ENCODE data around the gene NPVF. TPM values are rescaled to one million over a fixed set of nuclear protein-coding genes. Genes with fewer than 3 reads are reported as not detected.

NPVF gene
- total RNA-seq, 4 donors from 2014 or later, result not detected

- intact Hi-C loops (cut with DNase I), result no loop called here
- H3K36me3 ChIP-seq, result no peaks in the 10 kb centered on the region
- no peak for DNase-seq
- no peaks in the 10 kb centered on the region for H3K4me1 ChIP-seq
- 85 to 94% methylated on average over 2 of the region's 2 CpGs for WGBS, 2 donors
- H3K4me3 ChIP-seq, result no peak overlapping the region
- no peak overlapping the region for H3K27ac ChIP-seq
- TF ChIP-seq CTCF (IDR thresholded peaks at IDR 0.05) (no peak), POLR2A (IDR thresholded peaks at IDR 0.05) (no peak)
- H3K9me3 ChIP-seq, result no peaks in the 10 kb centered on the region
- peaks cover 0 to 19% (median 0%) of the 10 kb centered on the region in 4 donors for H3K27me3 ChIP-seq
Observed at GRCh38 chr7:25221009-25221408, 7.3 kb downstream of the NPVF start.

GRCh38 chr7:25218191-25218590, 10.1 kb downstream of the NPVF start:
- no peak for DNase-seq
- H3K4me3 ChIP-seq, result no peak overlapping the region

GRCh38 chr7:25216837-25217236, 11.4 kb downstream of the NPVF start:
- Histone ChIP-seq H3K27me3 (peaks cover 0 to 6% (median 0%) of the 10 kb centered on the region in 4 donors), H3K4me3 (no peak overlapping the region), H3K36me3 (no peaks in the 10 kb centered on the region), H3K9me3 (no peaks in the 10 kb centered on the region), H3K4me1 (no peaks in the 10 kb centered on the region), H3K27ac (no peak overlapping the region)
- TF ChIP-seq POLR2A (IDR thresholded peaks at IDR 0.05) (no peak), CTCF (IDR thresholded peaks at IDR 0.05) (peak; percentile 55 to 76 (median 63))
- WGBS, 2 donors, result 0 to 3% methylated on average over 2 of the region's 2 CpGs
- intact Hi-C loops (cut with DNase I), result no loop called here
- no peak for DNase-seq

More at GRCh38 chr7:25218191-25218590, 10.1 kb downstream of the NPVF start:
- H3K27me3 ChIP-seq, result peaks cover 0 to 16% (median 0%) of the 10 kb centered on the region in 4 donors
- H3K9me3 ChIP-seq, result no peaks in the 10 kb centered on the region
- H3K36me3 ChIP-seq, result no peaks in the 10 kb centered on the region
- no peak overlapping the region for H3K27ac ChIP-seq
- intact Hi-C loops (cut with DNase I), result no loop called here
- WGBS, 2 donors, result 66 to 78% methylated on average over 3 of the region's 3 CpGs
- no peak for TF ChIP-seq POLR2A (IDR thresholded peaks at IDR 0.05)
- TF ChIP-seq CTCF (IDR thresholded peaks at IDR 0.05), result no peak
- no peaks in the 10 kb centered on the region for H3K4me1 ChIP-seq

GRCh38 chr7:25215694-25216335, 12.5 kb downstream of the NPVF start:
- TF ChIP-seq POLR2A (IDR thresholded peaks at IDR 0.05), result no peak
- no peak for TF ChIP-seq CTCF (IDR thresholded peaks at IDR 0.05)
- H3K27me3 ChIP-seq, result no peaks in the 10 kb centered on the region
- intact Hi-C loops (cut with DNase I), result no loop called here
- H3K4me3 ChIP-seq, result no peak overlapping the region
- no peaks in the 10 kb centered on the region for H3K36me3 ChIP-seq
- H3K4me1 ChIP-seq, result no peaks in the 10 kb centered on the region
- H3K27ac ChIP-seq, result no peak overlapping the region
- WGBS, 2 donors, result 64% methylated on average over 8 of the region's 8 CpGs
- H3K9me3 ChIP-seq, result no peaks in the 10 kb centered on the region
- DNase-seq, result no peak

GRCh38 chr7:25208525-25209221, 19.6 kb downstream of the NPVF start:
- 60 to 75% methylated on average over 1 of the region's 1 CpG for WGBS, 2 donors
- peaks cover 0 to 8% (median 0%) of the 10 kb centered on the region in 4 donors for H3K27me3 ChIP-seq
- peaks cover 0 to 8% (median 5%) of the 10 kb centered on the region in 3 donors for H3K9me3 ChIP-seq
- TF ChIP-seq CTCF (IDR thresholded peaks at IDR 0.05), result no peak
- no peak for TF ChIP-seq POLR2A (IDR thresholded peaks at IDR 0.05)
- no peaks in the 10 kb centered on the region for H3K4me1 ChIP-seq
- H3K4me3 ChIP-seq, result no peak overlapping the region
- H3K27ac ChIP-seq, result no peak overlapping the region
- intact Hi-C loops (cut with DNase I), result no loop called here
- H3K36me3 ChIP-seq, result no peaks in the 10 kb centered on the region
- no peak for DNase-seq

All from esophagus squamous epithelium (tissue), 5 donors.